ENCODE measurements around the gene MTCL1.

The MTCL1 gene

GRCh38 chr18:8786483-8787370 lies 81.4 kb downstream of the MTCL1 start:
- TF ChIP-seq REST (IDR thresholded peaks at IDR 0.05; ENCODE audit: low read depth) (no peak), CEBPB (IDR thresholded peaks at IDR 0.05) (no peak), ZBTB7A (IDR thresholded peaks at IDR 0.05; ENCODE audit: low read depth) (no peak), TAF1 (IDR thresholded peaks at IDR 0.05; ENCODE audit: low read depth) (no peak), TCF12 (IDR thresholded peaks at IDR 0.05; ENCODE audit: low read depth) (no peak), MAX (IDR thresholded peaks at IDR 0.05) (no peak), NFIC (IDR thresholded peaks at IDR 0.05) (no peak), RAD21 (IDR thresholded peaks at IDR 0.05; ENCODE audit: low read depth) (no peak), EGR1 (IDR thresholded peaks at IDR 0.05) (no peak), YY1 (IDR thresholded peaks at IDR 0.05; ENCODE audit: low read depth) (no peak), CREB1 (IDR thresholded peaks at IDR 0.05; ENCODE audit: low read depth) (no peak), FOXM1 (IDR thresholded peaks at IDR 0.05; ENCODE audit: borderline replicate concordance, low read depth) (no peak), EP300 (IDR thresholded peaks at IDR 0.05; ENCODE audit: borderline replicate concordance) (no peak), TEAD4 (IDR thresholded peaks at IDR 0.05) (no peak)
- TF ChIP-seq, protein P1, sequence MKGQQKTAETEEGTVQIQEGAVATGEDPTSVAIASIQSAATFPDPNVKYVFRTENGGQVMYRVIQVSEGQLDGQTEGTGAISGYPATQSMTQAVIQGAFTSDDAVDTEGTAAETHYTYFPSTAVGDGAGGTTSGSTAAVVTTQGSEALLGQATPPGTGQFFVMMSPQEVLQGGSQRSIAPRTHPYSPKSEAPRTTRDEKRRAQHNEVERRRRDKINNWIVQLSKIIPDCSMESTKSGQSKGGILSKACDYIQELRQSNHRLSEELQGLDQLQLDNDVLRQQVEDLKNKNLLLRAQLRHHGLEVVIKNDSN (IDR thresholded peaks at IDR 0.05) = no peak

- TF ChIP-seq, protein P1 (IDR thresholded peaks at IDR 0.05) = no peak
- TF ChIP-seq FOXM1 (IDR thresholded peaks at IDR 0.05; ENCODE audit: borderline replicate concordance, low read depth) (no peak), EGR1 (IDR thresholded peaks at IDR 0.05) (no peak), YY1 (IDR thresholded peaks at IDR 0.05; ENCODE audit: low read depth) (no peak), CREB1 (IDR thresholded peaks at IDR 0.05; ENCODE audit: low read depth) (no peak), CEBPB (IDR thresholded peaks at IDR 0.05) (no peak), TCF12 (IDR thresholded peaks at IDR 0.05; ENCODE audit: low read depth) (no peak), RAD21 (IDR thresholded peaks at IDR 0.05; ENCODE audit: low read depth) (no peak), REST (IDR thresholded peaks at IDR 0.05; ENCODE audit: low read depth) (no peak), ZBTB7A (IDR thresholded peaks at IDR 0.05; ENCODE audit: low read depth) (no peak), NFIC (IDR thresholded peaks at IDR 0.05) (no peak), TEAD4 (IDR thresholded peaks at IDR 0.05) (no peak), MAX (IDR thresholded peaks at IDR 0.05) (no peak), TAF1 (IDR thresholded peaks at IDR 0.05; ENCODE audit: low read depth) (no peak), EP300 (IDR thresholded peaks at IDR 0.05; ENCODE audit: borderline replicate concordance) (no peak)
Observed at GRCh38 chr18:8787371-8787670, 82.0 kb downstream of the MTCL1 start.

DNA sequence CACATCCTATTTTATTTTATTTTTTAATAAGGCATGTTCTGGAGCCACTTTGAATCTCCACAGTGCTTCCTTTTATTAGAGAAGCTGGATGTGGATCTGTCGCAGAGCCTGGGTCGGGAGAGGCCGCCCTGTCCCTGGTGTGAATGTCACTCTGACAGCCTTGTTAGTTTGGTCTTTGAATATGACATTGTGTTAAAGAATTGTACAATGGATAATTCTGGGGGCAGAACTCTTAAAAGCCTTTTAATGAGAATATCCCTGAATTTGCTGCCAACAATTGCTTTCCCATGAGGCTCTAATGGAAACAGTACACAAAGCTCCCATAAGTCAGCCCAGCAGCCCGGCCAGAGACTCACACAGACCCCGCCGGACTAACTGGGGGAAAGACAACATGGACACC lies 82.4 kb downstream of the MTCL1 start:
- TF ChIP-seq TEAD4 (IDR thresholded peaks at IDR 0.05) (no peak), YY1 (IDR thresholded peaks at IDR 0.05; ENCODE audit: low read depth) (no peak), RAD21 (IDR thresholded peaks at IDR 0.05; ENCODE audit: low read depth) (no peak), EGR1 (IDR thresholded peaks at IDR 0.05) (no peak), MAX (IDR thresholded peaks at IDR 0.05) (no peak), CEBPB (IDR thresholded peaks at IDR 0.05) (no peak), ZBTB7A (IDR thresholded peaks at IDR 0.05; ENCODE audit: low read depth) (no peak), TCF12 (IDR thresholded peaks at IDR 0.05; ENCODE audit: low read depth) (no peak), REST (IDR thresholded peaks at IDR 0.05; ENCODE audit: low read depth) (no peak), TAF1 (IDR thresholded peaks at IDR 0.05; ENCODE audit: low read depth) (no peak), EP300 (IDR thresholded peaks at IDR 0.05; ENCODE audit: borderline replicate concordance) (no peak), FOXM1 (IDR thresholded peaks at IDR 0.05; ENCODE audit: borderline replicate concordance, low read depth) (no peak), CREB1 (IDR thresholded peaks at IDR 0.05; ENCODE audit: low read depth) (no peak), NFIC (IDR thresholded peaks at IDR 0.05) (no peak)
- TF ChIP-seq, protein P1 (IDR thresholded peaks at IDR 0.05) = no peak

Data from Ishikawa (cell line).